NOMO-1 (cell line): ENCODE data around the gene COL6A1.
"Not testable (repeated sequence)": the region's sequence is repeated elsewhere in the genome, so short reads cannot be mapped to it uniquely, and the experiment has no call there.

Experiments used
- DNase-seq, 2 experiments: peaks; one replicate each; lab custom pipeline; 2025; ENCODE audit not compliant: unreplicated experiment in 2 of 2; lab: John Stamatoyannopoulos, UW

Gene COL6A1

GRCh38 chr21:46040707-46041106 is 59.1 kb downstream of the COL6A1 start:
- no peak for DNase-seq

- DNase-seq: no peak
Measured at GRCh38 chr21:46041183-46041582, 59.6 kb downstream of the COL6A1 start.

GRCh38 chr21:46045154-46045553 is 63.6 kb downstream of the COL6A1 start:
- DNase-seq: no peak

- DNase-seq: no peak
Measured at GRCh38 chr21:46046471-46046870, 64.9 kb downstream of the COL6A1 start.

- DNase-seq: not testable (repeated sequence)
Measured at GRCh38 chr21:46046906-46047305, 65.3 kb downstream of the COL6A1 start.

- DNase-seq: no peak
Measured at GRCh38 chr21:46048926-46049889, 67.6 kb downstream of the COL6A1 start.

- DNase-seq: no peak
Measured at GRCh38 chr21:46049890-46050667, 68.5 kb downstream of the COL6A1 start.

GRCh38 chr21:46050668-46051378 is 69.3 kb downstream of the COL6A1 start:
- no peak for DNase-seq

- no peak for DNase-seq
Measured at GRCh38 chr21:46051379-46051770, 69.8 kb downstream of the COL6A1 start.

GRCh38 chr21:46051821-46052675 is 70.5 kb downstream of the COL6A1 start:
- no peak for DNase-seq

- DNase-seq: no peak
Measured at GRCh38 chr21:46052703-46053651, 71.4 kb downstream of the COL6A1 start.

GRCh38 chr21:46054031-46054430 is 72.5 kb downstream of the COL6A1 start:
- no peak for DNase-seq

- no peak for DNase-seq
Measured at GRCh38 chr21:46054451-46054881, 72.9 kb downstream of the COL6A1 start.
